HG03439 (cell line): ENCODE data around the gene FCAMR.

Source experiments
- ATAC-seq: cut with Tn5 transposase; IDR thresholded peaks from one replicate; pipeline ENCODE4 v1.9.1; 2021; ENCODE audit warnings: mild to moderate bottlenecking, moderate library complexity; ENCODE audit not compliant: unreplicated experiment

Gene FCAMR

DNA sequence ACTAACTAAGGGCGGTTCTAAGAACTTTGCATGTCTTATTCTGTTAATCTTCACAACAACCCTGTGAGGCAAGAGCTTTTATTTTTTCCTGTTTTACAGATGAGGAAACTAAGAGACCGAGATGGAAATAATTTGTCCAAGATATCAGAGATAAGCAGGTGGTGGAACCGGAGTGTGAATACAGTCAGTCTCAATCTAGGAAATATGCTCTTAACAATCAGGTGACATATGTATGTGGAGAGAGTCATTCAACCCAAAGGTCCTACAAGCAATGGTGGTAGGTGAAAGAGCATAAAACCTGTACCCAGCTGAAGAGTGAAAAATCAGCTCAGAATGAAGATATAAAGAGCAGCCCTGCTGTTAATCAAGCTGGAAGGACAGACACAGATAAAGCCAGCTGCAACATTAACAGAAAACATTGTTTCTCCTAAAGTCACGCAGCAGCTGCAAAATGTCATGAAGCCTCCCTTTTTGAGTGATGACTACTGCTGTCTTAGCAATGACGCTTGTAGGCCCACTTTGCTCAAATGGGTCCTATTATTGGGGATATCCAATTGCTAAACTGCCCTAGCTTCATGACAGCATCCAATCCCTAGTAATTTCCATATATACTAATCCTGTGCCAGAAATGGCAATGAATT, 30.5 kb upstream of the FCAMR start:
- ATAC-seq, result no peak

GRCh38 chr1:206998816-206999215, 28.6 kb upstream of the FCAMR start:
- ATAC-seq, result no peak

GRCh38 chr1:206992790-206993189, 22.5 kb upstream of the FCAMR start:
- ATAC-seq, result no peak

DNA sequence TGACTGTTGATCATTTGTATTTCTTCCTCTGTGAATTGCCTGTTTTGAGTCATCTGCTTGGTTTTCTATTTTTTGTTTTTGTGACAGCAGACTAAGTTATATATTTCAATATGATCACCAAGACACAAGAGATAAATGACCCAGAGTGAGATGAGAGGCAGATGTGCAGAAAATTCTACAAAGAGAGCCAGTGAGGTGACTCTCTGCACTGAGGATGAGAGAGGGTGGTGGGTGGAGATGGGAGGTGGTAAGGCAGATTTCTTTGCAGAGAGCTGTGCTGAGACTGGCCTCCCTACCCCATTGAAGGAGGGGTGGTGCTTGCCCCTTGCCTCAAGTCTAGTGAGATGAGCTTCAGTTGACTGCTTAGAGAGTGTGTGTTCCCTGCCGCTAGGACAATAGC, 17.6 kb upstream of the FCAMR start:
- no peak for ATAC-seq

GRCh38 chr1:206986885-206987284, 16.6 kb upstream of the FCAMR start:
- no peak for ATAC-seq

DNA sequence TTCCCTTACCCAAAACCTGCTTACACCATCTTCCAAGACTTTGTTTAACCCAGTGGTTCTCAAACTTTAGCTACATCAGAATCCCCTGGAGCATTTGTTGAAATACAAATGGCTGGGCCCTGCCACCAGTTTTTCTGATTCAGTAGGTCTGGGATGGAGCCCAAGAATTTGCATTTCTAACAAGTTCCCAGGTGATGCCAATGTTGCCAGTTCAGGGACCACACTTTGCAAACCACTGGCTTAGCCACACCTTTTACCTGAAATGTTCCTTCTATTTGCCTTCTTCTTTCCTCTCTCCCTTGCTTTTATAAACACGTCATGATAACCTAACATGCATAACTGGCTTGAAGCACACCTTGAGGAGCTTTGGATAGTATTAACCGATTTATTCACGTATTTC, 16.1 kb upstream of the FCAMR start:
- no peak for ATAC-seq

DNA sequence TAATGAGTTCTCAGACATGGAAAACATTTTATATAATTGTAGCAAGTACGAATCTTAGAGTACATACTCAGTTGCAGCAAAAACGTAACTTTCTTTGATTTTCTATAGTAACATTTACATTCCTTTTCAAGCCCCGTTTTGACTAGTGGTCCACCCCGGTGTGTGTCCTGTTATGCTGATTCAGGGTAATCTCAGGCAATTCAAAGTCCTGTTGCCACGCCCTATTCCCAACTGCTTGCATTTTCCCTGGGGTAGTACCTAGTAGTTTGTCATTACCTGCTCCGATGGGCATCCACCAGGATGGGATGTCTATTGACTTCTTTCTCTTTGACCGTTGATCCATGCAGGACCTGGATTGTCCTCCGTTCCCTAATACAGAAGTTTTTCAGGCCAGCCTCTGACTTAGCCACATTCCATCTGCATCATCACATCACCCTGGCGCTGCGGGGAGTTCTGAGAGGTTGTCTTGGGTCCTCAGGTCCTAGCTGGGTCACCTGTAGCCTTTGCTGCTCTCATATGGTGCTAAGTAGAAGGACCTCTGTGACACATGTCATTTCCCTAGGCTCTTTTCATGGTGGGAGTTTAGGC, 15.0 kb upstream of the FCAMR start:
- no peak for ATAC-seq

- peak; percentile 56 for ATAC-seq
These were observed 12.0 kb upstream of the FCAMR start for GRCh38 chr1:206982216-206982615.

- no peak for ATAC-seq
These were observed 9.3 kb upstream of the FCAMR start for GRCh38 chr1:206979379-206980043.

DNA sequence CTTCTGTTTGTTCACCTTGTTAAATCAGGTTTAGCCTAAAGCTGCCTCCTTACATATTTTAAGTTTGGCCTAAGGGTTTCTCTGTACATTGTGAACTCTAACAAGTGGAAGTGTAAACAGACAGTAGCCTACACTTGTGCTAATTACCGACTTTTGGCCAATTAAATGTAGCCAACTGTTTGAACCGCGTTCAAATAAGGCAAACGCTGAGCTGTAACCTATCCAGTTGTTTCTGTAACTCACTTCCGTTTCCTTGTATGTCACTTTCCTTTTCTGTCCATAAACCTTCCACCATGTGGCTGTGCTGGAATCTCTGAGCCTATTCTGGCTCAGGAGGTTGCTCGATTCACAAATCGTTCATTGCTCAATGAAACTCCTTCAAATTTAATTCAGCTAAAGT, 8.0 kb upstream of the FCAMR start:
- ATAC-seq, result no peak

DNA sequence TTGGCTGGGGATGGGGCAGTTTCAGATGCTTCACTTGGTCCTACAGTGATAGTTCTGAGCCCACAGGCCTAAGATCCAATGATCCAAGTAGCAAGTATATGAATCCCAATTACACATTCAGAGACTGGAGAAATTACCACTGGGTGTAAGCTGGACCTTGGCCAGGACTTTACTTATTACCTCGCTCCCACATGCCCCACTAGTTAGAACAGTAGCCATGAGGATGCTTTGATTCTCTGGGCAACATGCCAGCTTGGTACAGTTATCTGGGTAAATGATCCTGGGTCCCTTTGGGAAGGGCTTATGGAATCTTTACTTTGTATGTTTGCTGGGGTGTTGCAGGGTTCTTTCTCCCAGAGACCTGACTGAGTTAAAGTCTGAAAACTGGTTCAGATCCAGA, 5.0 kb upstream of the FCAMR start:
- ATAC-seq, result no peak

GRCh38 chr1:206974140-206974539, 3.9 kb upstream of the FCAMR start:
- ATAC-seq, result no peak

- no peak for ATAC-seq
These were observed 2.5 kb upstream of the FCAMR start for GRCh38 chr1:206972728-206973127.

DNA sequence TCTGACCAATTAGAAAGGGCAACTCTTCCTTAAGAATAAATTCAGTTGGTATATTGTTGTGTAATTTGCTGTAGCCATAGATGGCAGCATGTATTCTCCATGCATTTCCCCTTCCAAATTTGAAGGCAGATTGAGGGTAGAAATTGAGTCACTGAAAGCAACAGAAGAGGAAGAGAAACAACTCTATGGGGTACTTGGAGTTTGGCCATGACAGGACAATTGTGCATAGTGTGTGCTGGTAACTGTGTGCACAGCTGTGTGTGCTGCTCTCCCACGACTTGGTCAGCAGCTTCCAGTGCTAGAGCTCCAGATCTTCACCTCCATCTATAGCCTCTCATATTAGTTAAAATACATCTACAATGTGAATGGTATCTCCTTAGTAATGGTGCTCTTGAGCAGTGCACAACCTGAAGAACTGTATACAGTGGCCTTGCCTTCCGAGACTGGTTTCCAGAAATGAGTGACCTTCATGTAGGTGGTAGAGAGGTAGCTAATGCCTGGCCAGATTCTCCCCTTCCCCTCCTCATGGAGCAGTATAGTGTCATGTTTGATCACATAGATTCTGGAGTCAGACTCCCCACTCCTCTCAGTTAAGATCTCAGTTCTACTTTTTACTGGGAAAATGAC, 882 bp upstream of the FCAMR start:
- ATAC-seq, result no peak

DNA sequence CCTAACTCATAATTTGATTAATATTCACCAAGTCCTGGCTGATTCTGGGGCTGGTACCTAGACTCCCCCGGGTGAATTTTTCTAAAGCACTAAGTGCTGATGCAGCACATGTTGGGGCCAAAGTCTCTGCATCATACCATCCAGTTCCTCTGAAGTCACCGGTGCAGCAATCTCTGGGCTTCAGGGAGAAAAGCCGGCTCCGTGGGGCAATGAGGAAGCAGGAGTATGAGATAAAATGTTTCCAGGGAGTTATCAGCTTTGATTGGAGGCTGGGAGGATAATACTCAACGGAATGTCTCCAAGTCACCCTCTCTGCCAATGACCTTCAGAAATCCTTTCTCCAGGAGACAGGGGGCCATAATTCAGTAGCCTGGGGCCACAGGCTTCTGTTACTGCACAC, 1.2 kb downstream of the FCAMR start:
- ATAC-seq, result no peak

DNA sequence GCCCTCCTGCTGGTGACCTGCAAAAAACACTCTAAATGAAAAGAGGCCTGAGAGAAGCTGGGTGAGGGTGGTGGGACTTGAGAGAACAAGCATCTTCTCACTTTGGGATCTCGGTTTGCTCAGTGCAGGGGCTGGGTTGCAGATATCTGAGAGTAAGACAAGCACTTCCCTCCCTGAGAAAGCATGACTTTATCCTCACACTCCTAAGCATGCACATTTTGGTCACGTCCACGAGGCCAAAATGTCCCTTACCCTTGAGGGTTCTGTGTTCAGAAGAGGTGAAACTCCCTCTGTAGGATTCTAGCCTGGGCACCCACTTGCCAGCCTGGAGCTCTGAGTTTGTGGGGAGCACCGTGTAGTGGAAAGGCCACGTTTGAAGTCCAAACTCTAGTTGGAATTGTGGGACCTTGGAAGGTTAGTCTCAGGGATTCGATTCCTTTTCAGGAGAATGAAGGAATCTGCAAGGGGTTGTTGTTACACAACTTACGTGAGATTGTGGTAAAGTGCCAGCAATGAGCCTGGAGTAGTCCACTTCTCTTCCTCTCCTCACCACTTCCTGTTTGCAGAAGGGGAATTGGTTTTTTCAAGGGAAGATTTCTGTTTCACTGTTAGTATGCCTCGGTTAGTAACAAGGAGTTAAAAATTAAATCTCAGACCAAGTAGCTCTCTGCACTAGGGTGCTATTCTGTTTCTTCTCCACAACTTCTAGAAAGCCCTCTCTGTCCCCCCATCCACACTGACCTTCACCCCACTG, 3.0 kb downstream of the FCAMR start:
- no peak for ATAC-seq

GRCh38 chr1:206965781-206966180, 4.5 kb downstream of the FCAMR start:
- no peak for ATAC-seq

GRCh38 chr1:206963740-206964139, 6.5 kb downstream of the FCAMR start:
- ATAC-seq, result no peak

GRCh38 chr1:206963119-206963712, 7.0 kb downstream of the FCAMR start:
- no peak for ATAC-seq

DNA sequence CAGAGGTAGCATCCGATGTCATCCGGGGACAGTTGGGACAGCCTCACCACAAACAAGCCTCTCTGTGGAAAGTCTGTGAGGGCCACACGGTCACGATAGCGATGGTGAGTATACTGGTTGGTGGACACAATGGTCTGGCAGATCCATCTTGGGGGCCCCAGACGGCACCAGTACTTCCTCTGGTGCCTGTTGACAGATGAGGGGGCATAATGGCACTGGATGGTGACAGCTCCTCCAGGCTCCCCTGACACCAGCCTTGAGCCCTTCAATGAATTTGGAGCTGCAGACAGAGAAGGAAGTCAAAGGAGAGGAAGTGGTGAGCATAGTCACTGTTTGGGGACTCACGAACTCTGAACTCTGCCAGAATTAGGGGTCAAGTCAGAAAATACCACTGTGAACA, 8.0 kb downstream of the FCAMR start:
- no peak for ATAC-seq

- no peak for ATAC-seq
These were observed 8.6 kb downstream of the FCAMR start for GRCh38 chr1:206961668-206962067.
